Left ventricle myocardium inferior (tissue), 1 donor: Measurements from ENCODE around the gene TBL1X. TPM values are rescaled to one million over a fixed set of nuclear protein-coding genes. Genes with fewer than 3 reads are reported as not detected.

ENCODE experiments used
- DNase-seq: peaks from one replicate; pipeline ENCODE4 v3.0.0-alpha.2; 2020
- H3K27ac ChIP-seq: fragments of 200-600 bp; replicated peaks from 2 replicates; pipeline ENCODE4 v1.8.0; 2021
- H3K27me3 ChIP-seq: fragments of 200-600 bp; 2 replicates; pipeline ENCODE4 v1.8.0; 2021; ENCODE audit warnings: low read depth
- H3K36me3 ChIP-seq: fragments of 200-600 bp; 2 replicates; pipeline ENCODE4 v1.8.0; 2021
- H3K4me1 ChIP-seq: fragments of 200-600 bp; 2 replicates; pipeline ENCODE4 v1.8.0; 2021
- H3K4me3 ChIP-seq: fragments of 200-600 bp; 2 replicates; pipeline ENCODE4 v1.8.0; 2021; ENCODE audit warnings: mild to moderate bottlenecking, moderate library complexity
- H3K9me3 ChIP-seq: fragments of 200-600 bp; replicated peaks from 2 replicates; pipeline ENCODE4 v1.8.0; 2021
- CTCF ChIP-seq: fragments of 200-600 bp; IDR thresholded peaks from 2 replicates; pipeline ENCODE4 v1.8.0; 2021; ENCODE audit warnings: antibody characterized with exemption, mild to moderate bottlenecking, borderline replicate concordance
- intact Hi-C: fragments of 100-400 bp; cut with micrococcal nuclease; formaldehyde crosslinking; loops from one replicate; pipeline ENCODE4 v1.11.0; 2022
- total RNA-seq: library from RNA; stranded (reverse); fragmentation: NEBNext Ultra II Directional; extraction: Animal tissue kit (Norgen Biotek cat#: 25700); gene quantifications from one replicate; pipeline ENCODE4 v1.2.1, GENCODE V29; 2021
- donor health status: DM: no; HTN: yes; CAD: no; lungs with severe emphysema.

Gene TBL1X
- total RNA-seq, 1 donor from 2014 or later: 9.4 TPM

GRCh38 chrX:9462456-9462855 is 2.4 kb upstream of the TBL1X start:
- no peaks in the 10 kb centered on the region for H3K36me3 ChIP-seq
- no peak overlapping the region for H3K4me3 ChIP-seq
- TF ChIP-seq CTCF: no peak
- no peak for DNase-seq
- H3K27ac ChIP-seq: peak overlapping the region; percentile 78
- intact Hi-C loops: loop anchor here (10.0 kb wide), 1 partner anchor 118 kb away; no protein-coding TSS in a partner anchor
- H3K9me3 ChIP-seq: no peaks in the 10 kb centered on the region
- H3K27me3 ChIP-seq: no peaks in the 10 kb centered on the region
- peaks cover 31% of the 10 kb centered on the region for H3K4me1 ChIP-seq

- peaks cover 31% of the 10 kb centered on the region for H3K4me1 ChIP-seq
- no peaks in the 10 kb centered on the region for H3K27me3 ChIP-seq
- intact Hi-C loops: loop anchor here (10.0 kb wide), 1 partner anchor 121 kb away; no protein-coding TSS in a partner anchor
- DNase-seq: peak; percentile 17
- H3K4me3 ChIP-seq: peak overlapping the region; percentile 79
- H3K27ac ChIP-seq: peak overlapping the region; percentile 78
- H3K9me3 ChIP-seq: no peaks in the 10 kb centered on the region
- no peaks in the 10 kb centered on the region for H3K36me3 ChIP-seq
- no peak for TF ChIP-seq CTCF
Measured at GRCh38 chrX:9465380-9466123, 694 bp downstream of the TBL1X start.

- H3K27me3 ChIP-seq: no peaks in the 10 kb centered on the region
- H3K9me3 ChIP-seq: no peaks in the 10 kb centered on the region
- H3K27ac ChIP-seq: peak overlapping the region; percentile 78
- peak overlapping the region; percentile 79 for H3K4me3 ChIP-seq
- intact Hi-C loops: loop anchor here (10.0 kb wide), 1 partner anchor 121 kb away; no protein-coding TSS in a partner anchor
- peaks cover 31% of the 10 kb centered on the region for H3K4me1 ChIP-seq
- no peaks in the 10 kb centered on the region for H3K36me3 ChIP-seq
- TF ChIP-seq CTCF: no peak
- DNase-seq: peak; percentile 42
Measured at GRCh38 chrX:9466124-9466495, 1.3 kb downstream of the TBL1X start.

- Histone ChIP-seq H3K27me3 (no peaks in the 10 kb centered on the region), H3K4me3 (peak overlapping the region; percentile 79), H3K4me1 (peaks cover 31% of the 10 kb centered on the region), H3K36me3 (no peaks in the 10 kb centered on the region), H3K27ac (no peak overlapping the region), H3K9me3 (no peaks in the 10 kb centered on the region)
- TF ChIP-seq CTCF: no peak
- no peak for DNase-seq
- intact Hi-C loops: loop anchor here (10.0 kb wide), 1 partner anchor 122 kb away; no protein-coding TSS in a partner anchor
Measured at GRCh38 chrX:9466736-9467135, 1.9 kb downstream of the TBL1X start.

GRCh38 chrX:9467146-9467545 is 2.3 kb downstream of the TBL1X start:
- Histone ChIP-seq H3K27me3 (no peaks in the 10 kb centered on the region), H3K4me1 (peaks cover 31% of the 10 kb centered on the region)

More at GRCh38 chrX:9467146-9467545, 2.3 kb downstream of the TBL1X start:
- no peaks in the 10 kb centered on the region for H3K9me3 ChIP-seq
- no peak overlapping the region for H3K4me3 ChIP-seq
- no peak for DNase-seq
- intact Hi-C loops: loop anchor here (10.0 kb wide), 1 partner anchor 122 kb away; no protein-coding TSS in a partner anchor
- no peaks in the 10 kb centered on the region for H3K36me3 ChIP-seq
- no peak for TF ChIP-seq CTCF
- no peak overlapping the region for H3K27ac ChIP-seq
